SH-SY5Y (cell line): ENCODE data around the gene GPT2.

Experiments used
- GATA2 ChIP-seq: IDR thresholded peaks from 2 replicates; pipeline ENCODE4 v1.6.1; 2011; ENCODE audit warnings: mild to moderate bottlenecking, low read depth, low read length
- GATA3 ChIP-seq: IDR thresholded peaks from 2 replicates; pipeline ENCODE4 v1.6.1; 2011; ENCODE audit warnings: low read depth, mild to moderate bottlenecking, low read length, moderate library complexity

GRCh38 chr16:46928811-46929210, 44.6 kb downstream of the GPT2 start:
- TF ChIP-seq GATA2 (no peak), GATA3 (no peak)
